Left lung (tissue), 10 donors: ENCODE measurements around the gene ZBTB8A. TPM values are rescaled to one million over a fixed set of nuclear protein-coding genes. Genes with fewer than 3 reads are reported as not detected.
"Not testable (repeated sequence)": the region's sequence is repeated elsewhere in the genome, so short reads cannot be mapped to it uniquely, and the experiment has no call there.

ENCODE experiments used
- ATAC-seq: fragments of 200-7000 bp; cut with Tn5 transposase; one replicate; pipeline ENCODE4 v1.9.1; 2020; ENCODE audit warnings: moderate library complexity
- DNase-seq, 4 donors: peaks; one replicate each; pipeline ENCODE4 v3.0.0-alpha.2; 2013 to 2020
- H3K27ac ChIP-seq, 2 donors: fragments of 200-600 bp; sonication (generic) in 1 of 2; one replicate each; pipeline versions ENCODE4 v1.5.0 to v1.8.0; 2020 to 2021
- H3K27me3 ChIP-seq, 2 donors: fragments of 200-600 bp; sonication (generic) in 1 of 2; one replicate each; pipeline versions ENCODE4 v1.5.0 to v1.8.0; 2020 to 2021
- H3K36me3 ChIP-seq, 2 donors: fragments of 200-600 bp; sonication (generic) in 1 of 2; one replicate each; pipeline versions ENCODE4 v1.5.0 to v1.8.0; 2020 to 2021
- H3K4me1 ChIP-seq, 2 donors: fragments of 200-600 bp; one replicate each; pipeline ENCODE4 v1.8.0; 2021
- H3K4me3 ChIP-seq, 2 donors: fragments of 200-600 bp; sonication (generic) in 1 of 2; one replicate each; pipeline versions ENCODE4 v1.5.0 to v1.8.0; 2020 to 2021; ENCODE audit warnings: mild to moderate bottlenecking in 1 of 2
- H3K9me3 ChIP-seq, 2 donors: fragments of 200-600 bp; sonication (generic) in 1 of 2; one replicate each; pipeline versions ENCODE4 v1.5.0 to v1.8.0; 2020 to 2021
- CTCF ChIP-seq, 2 donors: fragments of 200-600 bp; sonication (generic) in 1 of 2; IDR thresholded peaks; one replicate each; pipeline versions ENCODE4 v1.5.0 to v1.8.0; 2021; ENCODE audit warnings: antibody characterized with exemption in 2 of 2
- intact Hi-C, 2 donors: fragments of 100-400 bp; cut with DNase I; formaldehyde crosslinking; loops; one replicate each; pipeline versions ENCODE4 v1.11.2 to v1.14.2; 2022
- polyA plus RNA-seq, 6 donors: library from polyadenylated mRNA; unstranded; fragments of 120-200 nt; gene quantifications; one replicate each; pipeline ENCODE4 v1.2.1, GENCODE V29; 2013; ENCODE audit not compliant: insufficient read length in 6 of 6
- total RNA-seq, 2 donors: library from RNA; stranded (reverse); fragmentation: NEBNext Ultra II Directional; extraction: Animal tissue kit (Norgen Biotek cat#: 25700); gene quantifications; one replicate each; pipeline ENCODE4 v1.2.1, GENCODE V29; 2021
- donor health status: DM: no; HTN: yes; CAD: no.
- donor health status: DM: no; HTN: no; CAD: no.

ZBTB8A gene
- total and polyA plus RNA-seq, 8 donors, result 8.6 to 17.3 (median 14.4) TPM

- ATAC-seq (peak; percentile 70), DNase-seq (peak in 2 of 4 donors; percentile 72 to 77)
- H3K4me1 ChIP-seq, result peaks cover 0 to 23% of the 10 kb centered on the region in 2 donors
- H3K27ac ChIP-seq, result peak overlapping the region in 1 of 2 donors; percentile 66
- H3K9me3 ChIP-seq, result no peaks in the 10 kb centered on the region
- peak overlapping the region in 1 of 2 donors; percentile 9 for H3K4me3 ChIP-seq
- intact Hi-C loops, result no loop called here
- H3K36me3 ChIP-seq, result peaks cover 0 to 33% of the 10 kb centered on the region in 2 donors
- no peaks in the 10 kb centered on the region for H3K27me3 ChIP-seq
- TF ChIP-seq CTCF (IDR thresholded peaks at IDR 0.05), result no peak
Observed at GRCh38 chr1:32636914-32637645, 97.9 kb downstream of the ZBTB8A start.

- H3K27ac ChIP-seq, result no peak overlapping the region
- DNase-seq (no peak), ATAC-seq (no peak)
- H3K4me1 ChIP-seq, result peaks cover 0 to 23% of the 10 kb centered on the region in 2 donors
- no peak for TF ChIP-seq CTCF (IDR thresholded peaks at IDR 0.05)
- H3K4me3 ChIP-seq, result no peak overlapping the region
- H3K36me3 ChIP-seq, result peaks cover 0 to 8% of the 10 kb centered on the region in 2 donors
- intact Hi-C loops, result no loop called here
- H3K27me3 ChIP-seq, result no peaks in the 10 kb centered on the region
- no peaks in the 10 kb centered on the region for H3K9me3 ChIP-seq
Observed at GRCh38 chr1:32639489-32640075, 100.4 kb downstream of the ZBTB8A start.

- Histone ChIP-seq H3K4me1 (peaks cover 0 to 13% of the 10 kb centered on the region in 2 donors), H3K36me3 (peaks cover 0 to 15% of the 10 kb centered on the region in 2 donors)
- intact Hi-C loops, H3K4me3 ChIP-seq, DNase-seq, ATAC-seq, H3K9me3 ChIP-seq, H3K27me3 ChIP-seq, H3K27ac ChIP-seq: not testable (repeated sequence)
Observed at GRCh38 chr1:32642292-32642827, 103.1 kb downstream of the ZBTB8A start.

GRCh38 chr1:32644426-32644825, 105.2 kb downstream of the ZBTB8A start:
- peaks cover 0 to 8% of the 10 kb centered on the region in 2 donors for H3K36me3 ChIP-seq
- H3K4me3 ChIP-seq, result no peak overlapping the region
- no peaks in the 10 kb centered on the region for H3K27me3 ChIP-seq
- intact Hi-C loops, result no loop called here
- H3K27ac ChIP-seq, result no peak overlapping the region
- ATAC-seq, result no peak
- no peak for DNase-seq
- no peak for TF ChIP-seq CTCF (IDR thresholded peaks at IDR 0.05)
- peaks cover 4 to 22% of the 10 kb centered on the region in 2 donors for H3K4me1 ChIP-seq
- H3K9me3 ChIP-seq, result no peaks in the 10 kb centered on the region

- H3K27ac ChIP-seq, result no peak overlapping the region
- ATAC-seq (no peak), DNase-seq (no peak)
- H3K4me3 ChIP-seq, result no peak overlapping the region
- peaks cover 12 to 36% of the 10 kb centered on the region in 2 donors for H3K4me1 ChIP-seq
- no peak for TF ChIP-seq CTCF (IDR thresholded peaks at IDR 0.05)
- intact Hi-C loops, result no loop called here
- H3K27me3 ChIP-seq, result no peaks in the 10 kb centered on the region
- H3K36me3 ChIP-seq, result peaks cover 0 to 12% of the 10 kb centered on the region in 2 donors
- no peaks in the 10 kb centered on the region for H3K9me3 ChIP-seq
Observed at GRCh38 chr1:32647308-32648134, 108.3 kb downstream of the ZBTB8A start.
